Measurements from ENCODE around the gene DGCR8.

The DGCR8 gene

GRCh38 chr22:20093418-20094196, 13.6 kb downstream of the DGCR8 start:
- DNase-seq = no peak

GRCh38 chr22:20094197-20094807, 14.3 kb downstream of the DGCR8 start:
- DNase-seq = no peak

GRCh38 chr22:20095521-20095920, 15.5 kb downstream of the DGCR8 start:
- no peak for DNase-seq

GRCh38 chr22:20096574-20097420, 16.8 kb downstream of the DGCR8 start:
- no peak for DNase-seq

GRCh38 chr22:20099099-20099711, 19.2 kb downstream of the DGCR8 start:
- no peak for DNase-seq

- DNase-seq = no peak
These were observed 21.6 kb downstream of the DGCR8 start for GRCh38 chr22:20101638-20102037.

- DNase-seq = no peak
These were observed 22.3 kb downstream of the DGCR8 start for GRCh38 chr22:20102203-20102780.

- no peak for DNase-seq
These were observed 25.6 kb downstream of the DGCR8 start for GRCh38 chr22:20105456-20106204.

GRCh38 chr22:20106205-20106848, 26.3 kb downstream of the DGCR8 start:
- DNase-seq = peak; percentile 22

GRCh38 chr22:20106849-20107237, 26.8 kb downstream of the DGCR8 start:
- no peak for DNase-seq

- no peak for DNase-seq
These were observed 27.4 kb downstream of the DGCR8 start for GRCh38 chr22:20107471-20107901.

- no peak for DNase-seq
These were observed 28.1 kb downstream of the DGCR8 start for GRCh38 chr22:20107951-20108756.

GRCh38 chr22:20108757-20109230, 28.8 kb downstream of the DGCR8 start:
- DNase-seq = no peak

- no peak for DNase-seq
These were observed 29.6 kb downstream of the DGCR8 start for GRCh38 chr22:20109411-20110358.

GRCh38 chr22:20110359-20110985, 30.4 kb downstream of the DGCR8 start:
- DNase-seq = no peak

- peak; percentile 54 for DNase-seq
These were observed 31.1 kb downstream of the DGCR8 start for GRCh38 chr22:20111045-20111688.

GRCh38 chr22:20111689-20112622, 31.9 kb downstream of the DGCR8 start:
- DNase-seq = no peak
